BLaER1 treated with 17β-estradiol and CSF1 and Interleukin-3, amounts not matched to agents 10 nM and 100 nM (cell line): ENCODE measurements around the gene TAF4B.

ENCODE experiments used
- H3K27ac ChIP-seq, 11 experiments: shearing (Covaris generic); formaldehyde crosslinking; 2 replicates each; pipeline ENCODE4 v1.8.1; 2022
- H3K27me3 ChIP-seq, 11 experiments: shearing (Covaris generic); formaldehyde crosslinking; 2 replicates each; pipeline ENCODE4 v1.8.1; 2022
- H3K36me3 ChIP-seq, 11 experiments: shearing (Covaris generic); formaldehyde crosslinking; 2 replicates each; pipeline ENCODE4 v1.8.1; 2022
- H3K4me1 ChIP-seq, 10 experiments: shearing (Covaris generic); formaldehyde crosslinking; 2 replicates each; pipeline ENCODE4 v1.8.1; 2022
- H3K4me2 ChIP-seq, 11 experiments: shearing (Covaris generic); formaldehyde crosslinking; 2 replicates each; pipeline ENCODE4 v1.8.1; 2022
- H3K4me3 ChIP-seq, 10 experiments: shearing (Covaris generic); formaldehyde crosslinking; 2 replicates each; pipeline ENCODE4 v1.8.1; 2022
- H3K9ac ChIP-seq, 11 experiments: shearing (Covaris generic); formaldehyde crosslinking; 2 replicates each; pipeline ENCODE4 v1.8.1; 2022
- H3K9me3 ChIP-seq, 11 experiments: shearing (Covaris generic); formaldehyde crosslinking; replicated peaks in 1 of 11; 2 replicates each; pipeline ENCODE4 v1.8.1; 2022
- H4K20me1 ChIP-seq, 11 experiments: shearing (Covaris generic); formaldehyde crosslinking; 2 replicates each; pipeline ENCODE4 v1.8.1; 2022
- Cebpa-rat ChIP-seq, 11 experiments: shearing (Covaris generic); IDR thresholded peaks; 2 replicates each; pipeline ENCODE4 v1.8.1; 2022

TAF4B gene

DNA sequence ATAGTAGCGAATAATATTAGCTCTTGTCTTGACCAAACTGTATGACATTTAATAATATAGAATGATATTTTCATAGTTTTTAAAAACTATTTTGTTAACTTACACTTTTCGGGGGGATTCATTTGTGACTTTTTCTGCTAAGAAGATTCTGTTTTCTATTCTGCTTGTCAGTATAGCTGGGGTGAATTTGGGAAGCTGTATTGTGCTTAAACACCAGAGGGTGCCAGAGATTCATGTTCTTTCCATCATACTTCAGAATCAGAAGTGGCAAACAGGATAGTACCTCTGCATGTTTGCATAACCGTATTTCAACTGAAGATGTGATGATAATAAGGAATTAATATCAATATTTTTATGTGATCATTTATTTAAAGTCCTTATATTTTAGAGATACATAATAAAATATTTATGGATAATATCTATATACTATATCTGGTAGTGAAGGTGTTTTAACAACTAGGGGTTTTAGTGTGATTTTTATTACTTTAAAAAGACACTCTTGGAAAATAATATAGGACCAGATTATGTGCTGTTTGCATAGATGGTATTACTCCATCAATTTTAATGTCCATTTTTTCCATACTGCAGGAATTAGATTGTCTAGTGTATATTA, 81.0 kb downstream of the TAF4B start:
- Histone ChIP-seq H3K27ac (no peak overlapping the region), H3K9ac (no peak overlapping the region), H3K4me3 (no peak overlapping the region), H4K20me1 (0 out of 22 replicates have a peak, but pooled peaks cover 0 to 2% (median 0%) of the 10 kb centered on the region in 11 experiments), H3K9me3 (no peaks in the 10 kb centered on the region), H3K4me1 (no peaks in the 10 kb centered on the region), H3K4me2 (no peak overlapping the region), H3K36me3 (peaks cover 0 to 6% (median 0%) of the 10 kb centered on the region in 11 experiments; a peak in 2 of 22 replicates), H3K27me3 (no peaks in the 10 kb centered on the region)
- no peak for TF ChIP-seq Cebpa-rat (IDR thresholded peaks at IDR 0.05)

GRCh38 chr18:26309281-26309680, 83.0 kb downstream of the TAF4B start:
- no peak for TF ChIP-seq Cebpa-rat (IDR thresholded peaks at IDR 0.05)
- H3K36me3 ChIP-seq: peaks cover 0 to 6% (median 0%) of the 10 kb centered on the region in 11 experiments; a peak in 4 of 22 replicates
- no peaks in the 10 kb centered on the region for H3K9me3 ChIP-seq
- no peak overlapping the region for H3K9ac ChIP-seq
- H3K27me3 ChIP-seq: no peaks in the 10 kb centered on the region
- H3K27ac ChIP-seq: no peak overlapping the region
- no peak overlapping the region for H3K4me2 ChIP-seq
- H3K4me3 ChIP-seq: no peak overlapping the region
- no peaks in the 10 kb centered on the region for H3K4me1 ChIP-seq
- H4K20me1 ChIP-seq: 0 out of 22 replicates have a peak, but pooled peaks cover 0 to 4% (median 0%) of the 10 kb centered on the region in 11 experiments

- no peak overlapping the region for H3K4me3 ChIP-seq
- peaks cover 0 to 23% (median 9%) of the 10 kb centered on the region in 11 experiments; a peak in 9 of 22 replicates for H3K36me3 ChIP-seq
- H3K27ac ChIP-seq: no peak overlapping the region
- H3K4me2 ChIP-seq: no peak overlapping the region
- 0 out of 22 replicates have a peak, but pooled peaks cover 0 to 4% (median 0%) of the 10 kb centered on the region in 11 experiments for H4K20me1 ChIP-seq
- H3K9ac ChIP-seq: no peak overlapping the region
- no peaks in the 10 kb centered on the region for H3K9me3 ChIP-seq
- no peaks in the 10 kb centered on the region for H3K27me3 ChIP-seq
- TF ChIP-seq Cebpa-rat (IDR thresholded peaks at IDR 0.05): no peak
- H3K4me1 ChIP-seq: no peaks in the 10 kb centered on the region
These were observed 86.0 kb downstream of the TAF4B start for GRCh38 chr18:26312199-26312598.

DNA sequence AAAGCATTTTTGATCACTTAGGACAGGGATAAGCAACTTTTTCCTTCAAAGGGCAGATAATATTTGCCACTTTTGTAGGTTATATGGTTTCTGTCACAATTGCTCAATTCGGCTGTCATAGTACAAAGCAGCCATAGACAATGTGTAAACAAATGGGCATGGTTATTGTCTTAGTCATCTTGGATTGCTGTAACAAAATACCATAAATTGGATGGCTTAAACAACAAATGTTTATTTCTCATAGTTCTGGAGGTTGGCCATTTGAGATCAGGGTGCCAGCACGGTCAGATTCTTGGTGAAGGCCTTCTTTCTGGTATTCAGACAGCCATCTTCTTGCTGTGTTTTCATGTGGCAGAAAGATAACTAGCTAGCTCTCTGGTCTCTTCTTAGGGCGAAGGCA, 91.2 kb downstream of the TAF4B start:
- no peak for TF ChIP-seq Cebpa-rat (IDR thresholded peaks at IDR 0.05)
- Histone ChIP-seq H3K4me1 (no peaks in the 10 kb centered on the region), H3K9ac (no peak overlapping the region), H3K4me3 (no peak overlapping the region), H3K36me3 (peaks cover 6 to 54% (median 24%) of the 10 kb centered on the region in 11 experiments; a peak in 18 of 22 replicates), H3K4me2 (no peak overlapping the region), H3K27ac (no peak overlapping the region), H3K27me3 (no peaks in the 10 kb centered on the region), H4K20me1 (0 out of 22 replicates have a peak, but pooled peaks cover 0 to 1% (median 0%) of the 10 kb centered on the region in 11 experiments), H3K9me3 (no peaks in the 10 kb centered on the region)

DNA sequence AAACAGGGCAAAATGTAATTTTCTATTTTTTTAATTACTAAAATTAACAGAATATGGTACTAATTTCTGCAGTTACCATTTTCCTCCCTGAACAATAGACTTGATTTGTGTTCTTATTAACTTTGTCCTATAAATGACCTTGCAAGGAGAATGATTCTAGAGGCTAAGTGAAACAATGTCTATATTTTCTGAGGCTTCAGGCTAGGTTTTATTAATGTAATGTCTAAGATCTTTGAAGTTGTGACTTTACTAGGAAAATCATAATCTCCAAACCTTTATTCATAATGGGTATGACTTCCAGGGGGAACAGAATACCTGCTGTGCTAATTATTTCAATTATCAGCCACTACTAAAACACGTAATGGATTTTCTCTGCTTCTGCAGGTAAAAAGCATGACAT, 94.4 kb downstream of the TAF4B start:
- no peak for TF ChIP-seq Cebpa-rat (IDR thresholded peaks at IDR 0.05)
- Histone ChIP-seq H3K9me3 (no peaks in the 10 kb centered on the region), H3K4me3 (no peak overlapping the region), H4K20me1 (no peaks in the 10 kb centered on the region), H3K36me3 (peaks cover 6 to 69% (median 35%) of the 10 kb centered on the region in 11 experiments; a peak in 20 of 22 replicates), H3K27ac (no peak overlapping the region), H3K27me3 (no peaks in the 10 kb centered on the region), H3K4me1 (no peaks in the 10 kb centered on the region), H3K9ac (no peak overlapping the region), H3K4me2 (no peak overlapping the region)

DNA sequence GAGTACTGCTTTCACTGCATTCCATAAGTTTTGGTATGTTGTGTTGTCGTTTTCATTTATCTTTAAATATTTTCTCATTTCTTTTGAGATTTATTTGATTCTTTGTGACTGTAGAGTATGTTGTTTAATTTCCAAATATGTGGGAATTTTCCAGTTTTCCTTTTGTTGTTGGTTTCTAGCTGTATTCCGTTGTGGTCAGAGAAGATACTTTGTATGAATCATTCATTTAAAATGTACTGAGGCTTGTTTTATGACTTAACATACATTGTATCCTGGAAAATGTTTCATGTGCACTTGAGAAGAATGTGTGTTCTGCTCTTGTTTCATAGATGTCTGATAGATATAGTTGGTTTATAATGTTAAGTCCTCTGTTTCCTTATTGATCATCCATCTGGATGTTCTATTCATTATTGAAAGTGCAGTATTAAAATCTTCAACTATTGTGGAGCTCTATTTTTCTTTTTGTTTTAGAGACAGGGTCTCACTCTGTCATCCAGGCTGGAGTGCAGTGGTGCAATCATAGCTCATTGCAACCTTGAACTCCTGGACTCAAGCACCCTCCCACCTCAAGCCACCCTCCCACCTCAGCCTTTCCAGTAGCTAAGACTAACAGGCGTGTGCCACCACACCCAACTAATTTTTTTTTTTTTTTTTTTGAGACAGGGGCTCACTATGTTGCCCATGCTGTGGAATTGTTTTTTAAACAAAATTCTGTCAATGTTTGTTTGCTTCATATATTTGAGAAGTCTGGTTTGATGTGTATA, 96.8 kb downstream of the TAF4B start:
- no peak for TF ChIP-seq Cebpa-rat (IDR thresholded peaks at IDR 0.05)
- H3K27me3 ChIP-seq: no peaks in the 10 kb centered on the region
- H3K4me3 ChIP-seq: no peak overlapping the region
- H3K27ac ChIP-seq: no peak overlapping the region
- no peaks in the 10 kb centered on the region for H3K9me3 ChIP-seq
- H3K36me3 ChIP-seq: peaks cover 15 to 67% (median 31%) of the 10 kb centered on the region in 11 experiments
- H4K20me1 ChIP-seq: no peaks in the 10 kb centered on the region
- H3K9ac ChIP-seq: no peak overlapping the region
- no peak overlapping the region for H3K4me2 ChIP-seq
- H3K4me1 ChIP-seq: no peaks in the 10 kb centered on the region

- H3K9me3 ChIP-seq: no peaks in the 10 kb centered on the region
These were observed 99.5 kb downstream of the TAF4B start for GRCh38 chr18:26325771-26326170.

DNA sequence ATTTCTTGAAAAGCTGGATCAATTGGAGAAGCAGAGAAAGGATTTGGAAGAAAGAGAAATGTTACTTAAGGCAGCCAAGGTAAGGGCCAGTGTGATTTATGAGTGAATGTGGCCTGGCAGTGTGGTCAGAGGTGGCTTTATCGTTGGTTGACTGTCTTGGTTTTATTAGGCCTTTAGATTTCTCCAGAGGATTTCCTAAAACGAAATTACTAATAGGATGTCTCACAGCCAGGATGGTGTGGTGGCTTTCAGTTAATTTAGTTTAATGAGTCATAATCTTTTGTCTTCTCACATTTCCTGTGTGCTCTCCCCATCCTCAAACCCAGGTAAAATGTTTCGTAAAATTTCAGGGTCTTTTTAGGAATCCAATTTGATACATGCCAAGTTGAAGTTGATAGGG, 100.8 kb downstream of the TAF4B start:
- no peaks in the 10 kb centered on the region for H4K20me1 ChIP-seq
- H3K4me2 ChIP-seq: no peak overlapping the region
- no peak overlapping the region for H3K27ac ChIP-seq
- no peak overlapping the region for H3K9ac ChIP-seq
- no peaks in the 10 kb centered on the region for H3K9me3 ChIP-seq
- H3K4me1 ChIP-seq: no peaks in the 10 kb centered on the region
- TF ChIP-seq Cebpa-rat (IDR thresholded peaks at IDR 0.05): no peak
- H3K36me3 ChIP-seq: peaks cover 29 to 85% (median 56%) of the 10 kb centered on the region in 11 experiments
- no peaks in the 10 kb centered on the region for H3K27me3 ChIP-seq
- H3K4me3 ChIP-seq: no peak overlapping the region

More at GRCh38 chr18:26325771-26326170, 99.5 kb downstream of the TAF4B start:
- Histone ChIP-seq H3K4me3 (no peak overlapping the region), H3K4me1 (no peaks in the 10 kb centered on the region), H3K27ac (no peak overlapping the region), H4K20me1 (no peaks in the 10 kb centered on the region), H3K36me3 (peaks cover 34 to 85% (median 52%) of the 10 kb centered on the region in 11 experiments), H3K27me3 (no peaks in the 10 kb centered on the region), H3K4me2 (no peak overlapping the region), H3K9ac (no peak overlapping the region)
- TF ChIP-seq Cebpa-rat (IDR thresholded peaks at IDR 0.05): no peak

GRCh38 chr18:26332991-26333390, 106.7 kb downstream of the TAF4B start:
- Histone ChIP-seq H3K36me3 (peaks cover 30 to 91% (median 60%) of the 10 kb centered on the region in 11 experiments), H3K27ac (no peak overlapping the region), H3K4me2 (no peak overlapping the region), H3K9ac (no peak overlapping the region), H3K9me3 (no peaks in the 10 kb centered on the region), H3K4me1 (no peaks in the 10 kb centered on the region), H4K20me1 (no peaks in the 10 kb centered on the region), H3K27me3 (no peaks in the 10 kb centered on the region), H3K4me3 (no peak overlapping the region)
- no peak for TF ChIP-seq Cebpa-rat (IDR thresholded peaks at IDR 0.05)
